Measurements from ENCODE around the gene SYT7.

The SYT7 gene

GRCh38 chr11:61552108-61552635 lies 28.7 kb downstream of the SYT7 start:
- DNase-seq: no peak

- DNase-seq: no peak
Measured at GRCh38 chr11:61551634-61552033, 29.2 kb downstream of the SYT7 start.

GRCh38 chr11:61550665-61551227 lies 30.1 kb downstream of the SYT7 start:
- DNase-seq: no peak

GRCh38 chr11:61549662-61550568 lies 31.0 kb downstream of the SYT7 start:
- DNase-seq: no peak

GRCh38 chr11:61549177-61549576 lies 31.7 kb downstream of the SYT7 start:
- no peak for DNase-seq

GRCh38 chr11:61547246-61547645 lies 33.6 kb downstream of the SYT7 start:
- DNase-seq: no peak

GRCh38 chr11:61546663-61547062 lies 34.2 kb downstream of the SYT7 start:
- DNase-seq: no peak

GRCh38 chr11:61545921-61546320 lies 35.0 kb downstream of the SYT7 start:
- no peak for DNase-seq

GRCh38 chr11:61545341-61545740 lies 35.5 kb downstream of the SYT7 start:
- DNase-seq: no peak

GRCh38 chr11:61544466-61544865 lies 36.4 kb downstream of the SYT7 start:
- DNase-seq: no peak

GRCh38 chr11:61543606-61544306 lies 37.1 kb downstream of the SYT7 start:
- DNase-seq: no peak

GRCh38 chr11:61542705-61543104 lies 38.2 kb downstream of the SYT7 start:
- DNase-seq: no peak

GRCh38 chr11:61542024-61542461 lies 38.8 kb downstream of the SYT7 start:
- peak; percentile 82 for DNase-seq

GRCh38 chr11:61541598-61541997 lies 39.3 kb downstream of the SYT7 start:
- peak; percentile 91 for DNase-seq

GRCh38 chr11:61540528-61540927 lies 40.3 kb downstream of the SYT7 start:
- no peak for DNase-seq

GRCh38 chr11:61539831-61540357 lies 41.0 kb downstream of the SYT7 start:
- DNase-seq: no peak

GRCh38 chr11:61539006-61539405 lies 41.9 kb downstream of the SYT7 start:
- no peak for DNase-seq

- DNase-seq: no peak
Measured at GRCh38 chr11:61538636-61538961, 42.3 kb downstream of the SYT7 start.

- no peak for DNase-seq
Measured at GRCh38 chr11:61537326-61537725, 43.5 kb downstream of the SYT7 start.

GRCh38 chr11:61536676-61537270 lies 44.1 kb downstream of the SYT7 start:
- DNase-seq: no peak

- no peak for DNase-seq
Measured at GRCh38 chr11:61535998-61536675, 44.7 kb downstream of the SYT7 start.
